Mesendoderm (in vitro differentiated cells): ENCODE measurements around the gene SKAP1.
"Not testable (repeated sequence)": the region's sequence is repeated elsewhere in the genome, so short reads cannot be mapped to it uniquely, and the experiment has no call there.

Experiments used
- DNase-seq: peaks from one replicate; pipeline ENCODE4 v3.0.0; 2013
- H2AK5ac ChIP-seq: 2 replicates; pipeline ENCODE4 v1.6.1; 2013; ENCODE audit warnings: low read length, inconsistent platforms
- H2BK120ac ChIP-seq: 2 replicates; pipeline ENCODE4 v1.6.1; 2013; ENCODE audit warnings: low read depth, mild to moderate bottlenecking, low read length, moderate library complexity, mixed read lengths
- H2BK15ac ChIP-seq: replicated peaks from 2 replicates; pipeline ENCODE4 v1.6.1; 2013; ENCODE audit warnings: low read depth, mild to moderate bottlenecking, moderate library complexity
- H2BK5ac ChIP-seq: 2 replicates; pipeline ENCODE4 v1.6.1; 2013; ENCODE audit warnings: low read length, inconsistent platforms
- H3K18ac ChIP-seq: 2 replicates; pipeline ENCODE4 v1.6.1; 2013; ENCODE audit warnings: mild to moderate bottlenecking, low read length, mixed read lengths
- H3K23ac ChIP-seq: one replicate; pipeline ENCODE4 v1.6.1; 2013; ENCODE audit warnings: low read length
- H3K27ac ChIP-seq: 2 replicates; pipeline ENCODE4 v1.5.1; 2013; ENCODE audit warnings: low read depth, mild to moderate bottlenecking, inconsistent platforms, low read length, moderate library complexity
- H3K27me3 ChIP-seq: 2 replicates; pipeline ENCODE4 v1.6.1; 2013; ENCODE audit warnings: low read length, control low read depth, mild to moderate bottlenecking, inconsistent platforms; ENCODE audit not compliant: insufficient read depth, poor library complexity
- H3K36me3 ChIP-seq: 2 replicates; pipeline ENCODE4 v1.6.1; 2013; ENCODE audit warnings: low read length, inconsistent platforms; ENCODE audit not compliant: control insufficient read depth, insufficient read depth
- H3K4ac ChIP-seq: one replicate; pipeline ENCODE4 v1.6.1; 2013; ENCODE audit warnings: low read depth, mild to moderate bottlenecking, low read length, moderate library complexity
- H3K4me1 ChIP-seq: 2 replicates; pipeline ENCODE4 v1.6.1; 2013; ENCODE audit warnings: low read depth, low read length, inconsistent platforms; ENCODE audit not compliant: control insufficient read depth
- H3K4me2 ChIP-seq: 2 replicates; pipeline ENCODE4 v1.6.1; 2013; ENCODE audit warnings: low read length
- H3K4me3 ChIP-seq: 2 replicates; pipeline ENCODE4 v1.5.1; 2013; ENCODE audit warnings: mild to moderate bottlenecking, low read length
- H3K56ac ChIP-seq: one replicate; pipeline ENCODE4 v1.6.1; 2013; ENCODE audit warnings: low read length
- H3K79me1 ChIP-seq: 2 replicates; pipeline ENCODE4 v1.6.1; 2013; ENCODE audit warnings: low read length, inconsistent platforms
- H3K79me2 ChIP-seq: 2 replicates; pipeline ENCODE4 v1.6.1; 2013; ENCODE audit warnings: mild to moderate bottlenecking, low read length; ENCODE audit not compliant: control insufficient read depth, insufficient read depth
- H3K9ac ChIP-seq: 2 replicates; pipeline ENCODE4 v1.6.1; 2013; ENCODE audit warnings: low read length, inconsistent platforms
- H4K5ac ChIP-seq: one replicate; pipeline ENCODE4 v1.6.1; 2013; ENCODE audit warnings: low read length
- H4K8ac ChIP-seq: one replicate; pipeline ENCODE4 v1.6.1; 2013; ENCODE audit warnings: low read depth, mild to moderate bottlenecking, control low read depth, low read length, moderate library complexity
- WGBS: extraction: QIAGEN DNeasy Blood & Tissue Kit; methylation state at CpG from one replicate; pipeline ENCODE4 v1.1.7; 2013; ENCODE audit warnings: low lambda C conversion rate, missing lambda C conversion rate; ENCODE audit not compliant: insufficient coverage; ENCODE audit errors: extremely low coverage; 5-methylcytosine and 5-hydroxymethylcytosine counted together

The SKAP1 gene

DNA sequence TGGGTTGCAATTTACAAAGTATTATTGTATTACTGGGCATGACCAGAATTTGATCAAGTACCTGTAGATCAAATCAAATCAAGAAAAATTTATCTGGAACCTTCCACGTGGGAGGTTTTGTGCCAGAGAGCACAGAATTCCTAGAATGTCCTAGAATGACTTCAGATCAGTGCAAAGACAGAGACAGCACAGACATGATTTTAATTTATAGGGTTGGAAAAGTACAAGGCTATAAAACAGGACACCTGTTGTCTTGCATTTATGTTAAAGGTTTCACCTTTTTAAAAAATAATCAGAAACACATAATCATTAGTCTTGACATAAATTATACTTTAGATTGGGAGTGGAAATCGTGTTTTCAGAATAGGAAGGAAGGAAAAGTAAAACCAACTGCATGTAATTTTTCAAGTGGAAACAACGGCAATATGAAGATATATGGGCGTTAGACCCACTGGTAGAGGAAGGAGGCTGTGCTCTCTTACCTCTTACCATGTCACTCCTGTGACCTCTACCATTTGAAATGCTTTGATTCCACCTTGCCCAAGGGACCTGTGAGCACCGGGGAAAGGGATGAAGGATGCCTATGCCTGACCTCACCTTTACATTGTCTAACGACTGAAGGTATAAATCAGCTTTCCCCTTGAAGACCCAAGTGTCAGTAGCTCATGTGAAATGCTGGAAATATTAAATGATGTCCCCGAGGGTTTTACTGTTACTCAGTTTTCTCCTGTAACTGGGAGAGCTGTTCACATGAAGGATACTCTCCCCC lies 222.1 kb downstream of the SKAP1 start:
- H2BK5ac ChIP-seq = no peak overlapping the region
- H4K8ac ChIP-seq = no peak overlapping the region

DNA sequence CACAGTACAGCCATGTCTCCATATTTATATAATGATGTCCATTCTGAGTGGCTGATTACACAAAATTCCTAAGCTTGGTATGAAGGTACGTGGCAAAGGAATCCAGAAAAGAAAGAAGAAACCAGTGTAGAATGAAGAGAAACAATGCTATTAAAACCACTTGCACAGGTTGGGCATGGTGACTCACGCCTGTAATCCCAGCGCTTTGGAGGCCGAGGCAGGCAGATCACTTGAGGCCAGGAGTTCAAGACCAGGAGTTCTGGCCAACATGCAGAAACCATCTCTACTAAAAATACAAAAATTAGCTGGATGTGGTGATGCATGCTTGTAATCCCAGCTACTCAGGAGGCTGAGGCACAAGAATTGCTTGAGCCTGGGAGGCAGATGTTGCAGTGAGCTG lies 223.0 kb downstream of the SKAP1 start:
- not testable (repeated sequence) for H3K4me2 ChIP-seq, H3K36me3 ChIP-seq, H4K5ac ChIP-seq, H2AK5ac ChIP-seq, H3K23ac ChIP-seq, H3K56ac ChIP-seq, H3K27ac ChIP-seq, H3K27me3 ChIP-seq, H3K4ac ChIP-seq, H2BK120ac ChIP-seq, H3K4me1 ChIP-seq, H3K9ac ChIP-seq, H3K79me1 ChIP-seq, DNase-seq, H3K18ac ChIP-seq, H2BK15ac ChIP-seq, H2BK5ac ChIP-seq, H3K4me3 ChIP-seq, H4K8ac ChIP-seq, H3K79me2 ChIP-seq
- no CpG with 5 or more reads among the region's 4 CpGs for WGBS

More for the DNA sequence above, 222.1 kb downstream of the SKAP1 start:
- no peak overlapping the region for H3K23ac ChIP-seq
- WGBS = no CpG with 5 or more reads among the region's 7 CpGs
- no peaks in the 10 kb centered on the region for H3K27me3 ChIP-seq
- H3K4me1 ChIP-seq = no peaks in the 10 kb centered on the region
- no peak overlapping the region for H3K4ac ChIP-seq
- H3K36me3 ChIP-seq = no peaks in the 10 kb centered on the region
- no peak overlapping the region for H3K56ac ChIP-seq
- H3K79me1 ChIP-seq = no peaks in the 10 kb centered on the region
- no peak overlapping the region for H3K18ac ChIP-seq
- no peak overlapping the region for H2BK15ac ChIP-seq
- H3K79me2 ChIP-seq = no peaks in the 10 kb centered on the region
- H2AK5ac ChIP-seq = no peak overlapping the region
- H3K4me3 ChIP-seq = no peak overlapping the region
- no peak overlapping the region for H3K27ac ChIP-seq
- no peak overlapping the region for H4K5ac ChIP-seq
- DNase-seq = no peak
- H3K9ac ChIP-seq = no peak overlapping the region
- H3K4me2 ChIP-seq = no peak overlapping the region
- no peak overlapping the region for H2BK120ac ChIP-seq

DNA sequence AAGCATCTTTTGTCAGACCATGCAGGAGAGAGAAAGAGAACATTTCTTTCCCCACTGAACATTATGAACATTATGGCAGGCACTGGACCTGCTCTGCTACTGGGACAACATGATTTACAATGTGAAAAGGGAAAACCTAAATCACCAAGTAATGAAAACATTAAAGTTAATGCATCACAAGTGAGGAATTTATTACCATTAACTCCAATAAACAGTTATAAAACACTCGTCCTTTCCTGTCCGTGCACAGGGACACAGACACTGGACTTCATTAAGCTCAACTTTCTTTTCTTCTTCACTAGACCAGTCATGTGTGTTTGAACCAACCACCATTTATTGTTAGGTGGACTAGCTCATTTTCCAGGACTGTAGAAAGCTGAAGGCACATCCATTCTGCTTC lies 227.1 kb downstream of the SKAP1 start:
- no CpG with 5 or more reads among the region's 2 CpGs for WGBS
- Histone ChIP-seq H4K5ac (no peak overlapping the region), H3K36me3 (no peaks in the 10 kb centered on the region), H2BK15ac (no peak overlapping the region), H2BK5ac (no peak overlapping the region), H3K23ac (no peak overlapping the region), H3K9ac (no peak overlapping the region), H3K79me2 (no peaks in the 10 kb centered on the region), H3K27me3 (no peaks in the 10 kb centered on the region), H3K4ac (no peak overlapping the region), H4K8ac (no peak overlapping the region), H2AK5ac (no peak overlapping the region), H3K56ac (no peak overlapping the region), H3K4me2 (no peak overlapping the region), H2BK120ac (no peak overlapping the region), H3K4me3 (no peak overlapping the region), H3K18ac (no peak overlapping the region), H3K27ac (no peak overlapping the region), H3K79me1 (no peaks in the 10 kb centered on the region), H3K4me1 (no peaks in the 10 kb centered on the region)
- DNase-seq = no peak

DNA sequence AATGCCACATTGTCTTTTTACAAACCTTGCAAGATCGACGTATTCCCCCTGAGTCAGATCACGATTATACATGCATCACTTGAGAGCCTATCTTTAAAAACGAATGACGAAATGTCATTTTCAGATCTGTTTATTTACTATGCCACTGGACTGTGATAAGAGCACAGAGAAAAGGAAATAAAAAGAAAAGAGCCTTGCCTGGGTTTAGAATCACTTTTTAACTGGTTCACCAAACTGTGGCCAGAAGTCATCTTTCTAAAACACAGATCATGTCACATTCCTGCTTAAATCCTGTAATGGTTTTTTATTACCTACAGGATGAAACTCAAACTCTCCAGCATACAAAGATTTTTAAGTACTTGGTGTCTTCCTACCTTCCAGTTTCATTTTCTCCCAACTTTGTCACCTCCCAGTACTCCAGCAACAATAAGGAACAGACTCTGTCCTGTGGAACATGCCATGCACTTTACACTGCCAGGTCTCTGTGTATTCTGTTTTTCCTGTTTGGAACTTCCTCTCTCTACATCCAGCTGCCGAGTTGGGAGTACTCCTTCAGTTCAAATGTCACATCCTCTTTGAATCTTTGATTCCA lies 231.0 kb downstream of the SKAP1 start:
- Histone ChIP-seq H2AK5ac (no peak overlapping the region), H2BK15ac (no peak overlapping the region), H3K18ac (no peak overlapping the region), H4K8ac (no peak overlapping the region), H3K36me3 (no peaks in the 10 kb centered on the region), H3K27me3 (no peaks in the 10 kb centered on the region), H3K4me1 (no peaks in the 10 kb centered on the region), H3K56ac (no peak overlapping the region), H2BK120ac (no peak overlapping the region), H3K79me2 (no peaks in the 10 kb centered on the region), H4K5ac (no peak overlapping the region), H3K23ac (no peak overlapping the region), H3K27ac (no peak overlapping the region), H3K4me3 (no peak overlapping the region), H3K4ac (no peak overlapping the region), H2BK5ac (no peak overlapping the region), H3K79me1 (no peaks in the 10 kb centered on the region), H3K9ac (no peak overlapping the region), H3K4me2 (no peak overlapping the region)
- DNase-seq = no peak
- WGBS = no CpG with 5 or more reads among the region's 6 CpGs

DNA sequence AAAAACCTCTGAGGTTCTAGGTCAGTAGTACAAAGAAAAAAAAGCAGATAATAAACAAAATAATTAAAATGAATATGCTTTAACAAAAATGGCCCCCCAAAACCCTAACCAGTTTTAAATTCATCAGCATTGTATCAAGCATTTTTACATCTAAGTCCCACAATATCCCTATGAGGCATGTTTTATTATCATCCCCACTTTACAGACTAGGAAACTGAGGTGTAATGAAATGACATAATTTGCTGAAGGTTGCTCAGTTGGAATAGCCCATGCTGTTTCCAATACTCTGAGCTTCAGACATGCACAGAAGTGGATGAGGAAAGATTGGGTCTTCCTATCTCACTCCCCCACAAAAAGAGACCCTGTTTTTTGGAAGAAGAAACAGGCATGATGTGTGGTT lies 234.1 kb downstream of the SKAP1 start:
- no peak overlapping the region for H3K23ac ChIP-seq
- no peaks in the 10 kb centered on the region for H3K27me3 ChIP-seq
- no peak overlapping the region for H2BK120ac ChIP-seq
- H2BK5ac ChIP-seq = no peak overlapping the region
- no peak overlapping the region for H2AK5ac ChIP-seq
- H3K4me2 ChIP-seq = no peak overlapping the region
- H4K5ac ChIP-seq = no peak overlapping the region
- peaks cover 4% of the 10 kb centered on the region for H3K4me1 ChIP-seq
- no peaks in the 10 kb centered on the region for H3K79me2 ChIP-seq
- no peak overlapping the region for H3K56ac ChIP-seq
- no peak overlapping the region for H3K4me3 ChIP-seq
- no peak overlapping the region for H4K8ac ChIP-seq
- no peak overlapping the region for H2BK15ac ChIP-seq
- no peak for DNase-seq
- H3K27ac ChIP-seq = no peak overlapping the region
- H3K18ac ChIP-seq = no peak overlapping the region
- H3K4ac ChIP-seq = no peak overlapping the region
- H3K79me1 ChIP-seq = no peaks in the 10 kb centered on the region
- H3K36me3 ChIP-seq = no peaks in the 10 kb centered on the region
- no peak overlapping the region for H3K9ac ChIP-seq

DNA sequence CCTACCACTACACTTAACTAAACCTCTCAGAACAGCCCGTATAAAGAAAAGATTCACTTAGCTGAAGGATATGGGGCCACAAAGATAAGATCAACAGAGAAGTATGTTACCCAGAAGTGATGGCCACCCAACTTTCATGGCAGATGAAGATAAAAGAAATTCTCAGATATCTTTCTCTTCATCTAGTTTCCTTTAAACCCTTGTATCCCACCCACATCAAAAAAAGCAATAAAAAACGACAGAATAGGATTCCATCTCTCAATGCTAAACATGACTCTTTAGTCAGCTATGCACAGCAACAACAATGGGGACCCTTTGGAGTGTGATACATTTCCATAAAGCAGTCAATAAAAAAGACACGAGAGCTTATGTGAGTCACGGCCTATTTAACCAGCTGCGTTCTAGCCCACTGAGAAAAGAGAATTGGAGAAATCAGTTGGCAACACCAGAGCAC lies 235.9 kb downstream of the SKAP1 start:
- Histone ChIP-seq H3K36me3 (no peaks in the 10 kb centered on the region), H2BK15ac (no peak overlapping the region), H3K4me2 (no peak overlapping the region), H3K18ac (no peak overlapping the region), H2AK5ac (no peak overlapping the region), H3K27me3 (no peaks in the 10 kb centered on the region), H3K27ac (no peak overlapping the region), H3K79me2 (no peaks in the 10 kb centered on the region), H3K9ac (no peak overlapping the region), H3K4me1 (peaks cover 4% of the 10 kb centered on the region), H3K4ac (no peak overlapping the region), H4K8ac (no peak overlapping the region), H4K5ac (no peak overlapping the region), H2BK5ac (no peak overlapping the region), H3K56ac (no peak overlapping the region), H3K79me1 (no peaks in the 10 kb centered on the region), H2BK120ac (no peak overlapping the region), H3K23ac (no peak overlapping the region), H3K4me3 (no peak overlapping the region)
- DNase-seq = no peak
- WGBS = no CpG with 5 or more reads among the region's 5 CpGs
